Hematopoietic multipotent progenitor cell treated with erythropoietin and hydrocortisone succinate and interleukin-3 and kit ligand, for 17 days (in vitro differentiated cells): Measurements from ENCODE around the gene PPM1L.
"Not testable (repeated sequence)": the region's sequence is repeated elsewhere in the genome, so short reads cannot be mapped to it uniquely, and the experiment has no call there.

Source experiments
- DNase-seq: peaks from one replicate; pipeline ENCODE4 v3.0.0-alpha.2; 2015; ENCODE audit warnings: low spot score

The PPM1L gene

GRCh38 chr3:160931474-160931873 lies 175.4 kb downstream of the PPM1L start:
- no peak for DNase-seq

GRCh38 chr3:160935413-160936095 lies 179.5 kb downstream of the PPM1L start:
- DNase-seq, result no peak

- peak; percentile 71 for DNase-seq
Measured at GRCh38 chr3:160941885-160942494, 186.0 kb downstream of the PPM1L start.

GRCh38 chr3:160943996-160944395 lies 188.0 kb downstream of the PPM1L start:
- DNase-seq, result no peak

GRCh38 chr3:160945336-160945735 lies 189.3 kb downstream of the PPM1L start:
- DNase-seq, result no peak

- DNase-seq, result no peak
Measured at GRCh38 chr3:160948273-160948672, 192.2 kb downstream of the PPM1L start.

GRCh38 chr3:160949460-160949859 lies 193.4 kb downstream of the PPM1L start:
- DNase-seq, result no peak

GRCh38 chr3:160950542-160950941 lies 194.5 kb downstream of the PPM1L start:
- DNase-seq, result no peak

GRCh38 chr3:160950954-160951353 lies 194.9 kb downstream of the PPM1L start:
- DNase-seq, result no peak

- DNase-seq, result no peak
Measured at GRCh38 chr3:160951642-160952487, 195.8 kb downstream of the PPM1L start.

GRCh38 chr3:160953686-160954085 lies 197.7 kb downstream of the PPM1L start:
- no peak for DNase-seq

- no peak for DNase-seq
Measured at GRCh38 chr3:160956785-160957184, 200.8 kb downstream of the PPM1L start.

- no peak for DNase-seq
Measured at GRCh38 chr3:160960568-160960967, 204.5 kb downstream of the PPM1L start.

GRCh38 chr3:160963949-160964348 lies 207.9 kb downstream of the PPM1L start:
- no peak for DNase-seq

GRCh38 chr3:160968761-160969160 lies 212.7 kb downstream of the PPM1L start:
- DNase-seq, result no peak

GRCh38 chr3:160973067-160973809 lies 217.2 kb downstream of the PPM1L start:
- DNase-seq, result no peak

GRCh38 chr3:160977773-160978172 lies 221.7 kb downstream of the PPM1L start:
- no peak for DNase-seq

- no peak for DNase-seq
Measured at GRCh38 chr3:160980740-160981139, 224.7 kb downstream of the PPM1L start.

GRCh38 chr3:160981217-160981938 lies 225.3 kb downstream of the PPM1L start:
- no peak for DNase-seq

GRCh38 chr3:160982491-160982890 lies 226.5 kb downstream of the PPM1L start:
- no peak for DNase-seq

- not testable (repeated sequence) for DNase-seq
Measured at GRCh38 chr3:160983900-160984299, 227.9 kb downstream of the PPM1L start.

GRCh38 chr3:160986069-160986468 lies 230.0 kb downstream of the PPM1L start:
- DNase-seq, result no peak
